Measurements from ENCODE around the gene TMEM184C. TPM values are rescaled to one million over a fixed set of nuclear protein-coding genes. Genes with fewer than 3 reads are reported as not detected.

The TMEM184C gene
- total RNA-seq, result 48.3 and 62.7 TPM in 2 replicates

DNA sequence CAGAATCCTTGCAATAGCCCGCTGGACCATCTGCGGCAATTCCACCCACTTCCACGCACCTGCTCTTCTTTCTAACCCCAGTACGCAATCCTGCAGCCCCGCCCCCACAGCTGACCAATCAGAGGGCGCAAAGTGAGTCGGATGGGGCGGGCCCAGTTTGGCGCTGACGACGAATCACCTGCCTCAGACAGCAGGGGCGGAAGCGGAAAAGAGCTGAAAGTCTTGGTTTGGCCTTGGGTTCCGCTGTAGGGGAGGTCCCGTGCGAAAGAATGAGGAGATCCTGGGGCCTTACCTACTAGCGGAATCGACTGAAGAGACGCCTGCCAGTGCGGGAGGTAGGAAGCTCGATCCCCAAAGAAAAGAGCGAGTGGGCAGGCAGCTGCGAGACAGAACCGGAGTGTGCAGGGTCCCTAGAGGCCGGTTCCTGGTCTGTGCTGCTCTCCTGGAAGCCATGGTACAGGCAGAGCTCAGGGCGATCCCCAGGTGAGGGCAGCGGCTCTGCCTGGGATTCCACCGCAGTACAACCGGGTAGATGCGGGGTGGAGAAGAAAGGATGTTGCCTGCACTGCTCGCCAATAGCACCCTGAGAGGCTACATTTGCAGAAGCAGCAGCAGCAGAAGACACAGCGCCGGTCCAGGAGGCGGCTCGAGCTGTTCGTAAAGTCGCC lies at the start of gene TMEM184C:
Gene TMEM184C (plus strand): TSS at position 225 of the 668 bp plus-strand sequence. CDS start 560 bp downstream, outside the sequence.

DNA sequence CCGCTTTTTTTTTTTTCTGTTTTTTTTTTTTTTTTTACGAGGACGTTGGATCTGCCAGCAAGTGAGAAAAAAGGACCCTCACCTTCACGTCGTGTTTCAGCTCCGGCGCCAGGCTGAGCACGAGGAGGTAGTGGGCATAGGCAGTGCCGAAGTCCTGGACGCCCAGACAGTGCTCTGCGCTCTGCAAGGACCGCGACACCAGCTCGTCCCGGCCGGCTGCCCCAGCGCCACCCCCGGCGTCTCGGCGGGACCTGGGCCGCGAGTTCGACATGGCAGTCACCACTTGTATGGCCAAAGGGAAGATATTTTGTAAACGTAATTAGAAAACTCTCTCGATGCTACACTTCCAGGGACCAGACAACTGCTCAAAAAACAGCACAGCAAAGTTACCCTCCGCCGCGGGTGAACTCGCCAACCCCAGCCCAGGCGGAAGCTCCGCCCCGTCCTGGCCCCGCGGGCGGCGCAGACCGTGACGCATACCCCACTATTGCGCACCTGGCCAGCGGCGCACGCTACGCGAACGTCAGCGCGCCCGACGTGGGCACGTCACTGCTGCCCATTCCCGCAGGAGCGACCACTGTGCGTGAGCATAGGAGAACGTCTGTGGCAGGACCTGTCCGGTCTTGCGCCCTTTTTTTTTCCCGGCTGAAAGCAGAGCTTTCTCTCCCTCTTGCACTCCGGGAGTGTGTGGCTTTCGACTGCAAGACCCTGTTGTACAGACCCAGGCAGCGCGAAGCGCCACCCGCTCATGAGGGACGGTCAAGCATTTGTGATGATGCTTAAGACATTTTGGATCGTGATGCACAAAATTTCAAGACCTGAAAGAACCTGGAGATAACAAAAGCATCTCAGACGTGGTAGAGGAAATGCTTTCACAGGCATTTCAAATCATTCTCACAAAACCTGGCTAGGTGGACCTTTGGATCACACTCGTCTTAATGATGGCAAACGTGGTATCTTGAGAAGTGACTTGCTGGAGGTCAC lies 66.8 kb downstream of the TMEM184C start, which contains the start of gene PRMT9:
Gene PRMT9 (minus strand): TSS at position 447 of the 984 bp plus-strand sequence. CDS start 176 bp downstream, at position 271.

Other genes starting within 250 kb of the TMEM184C start
- gene EDNRA, start 136.3 kb upstream of the TMEM184C start, total RNA-seq, result 4.5 and 6.9 TPM in 2 replicates
- gene PRMT9, start 66.8 kb downstream of the TMEM184C start, total RNA-seq, result 9.9 and 21.2 TPM in 2 replicates
- 38.2 and 47.0 TPM in 2 replicates for gene ARHGAP10, start 114.7 kb downstream of the TMEM184C start, total RNA-seq

Data from smooth muscle cell of trachea (primary cell).